HG03097 (cell line): Measurements from ENCODE around the gene SULF2.

ENCODE experiments used
- ATAC-seq: cut with Tn5 transposase; IDR thresholded peaks from one replicate; pipeline ENCODE4 v1.9.1; 2021; ENCODE audit not compliant: unreplicated experiment, low FRiP score

The SULF2 gene

GRCh38 chr20:47719625-47720024 lies 65.7 kb downstream of the SULF2 start:
- no peak for ATAC-seq

DNA sequence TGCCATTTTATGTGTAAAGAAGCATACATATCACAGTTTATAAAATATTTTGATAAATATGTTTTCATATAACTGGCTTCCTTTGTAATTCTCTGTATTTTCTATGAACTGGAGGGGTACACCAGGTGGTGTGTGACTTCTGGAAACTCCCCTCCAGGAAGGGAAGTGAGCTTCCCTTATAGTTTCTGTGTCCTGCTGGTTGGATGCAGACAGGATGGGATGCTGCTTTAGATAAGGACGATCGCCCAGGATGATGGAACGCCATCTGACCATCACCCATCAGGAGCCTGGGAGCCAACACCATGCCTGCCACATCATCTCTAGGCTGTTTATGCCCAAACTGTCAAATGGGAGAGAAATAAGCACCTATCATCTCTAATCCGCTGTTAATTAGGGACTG lies 66.1 kb downstream of the SULF2 start:
- ATAC-seq, result no peak

DNA sequence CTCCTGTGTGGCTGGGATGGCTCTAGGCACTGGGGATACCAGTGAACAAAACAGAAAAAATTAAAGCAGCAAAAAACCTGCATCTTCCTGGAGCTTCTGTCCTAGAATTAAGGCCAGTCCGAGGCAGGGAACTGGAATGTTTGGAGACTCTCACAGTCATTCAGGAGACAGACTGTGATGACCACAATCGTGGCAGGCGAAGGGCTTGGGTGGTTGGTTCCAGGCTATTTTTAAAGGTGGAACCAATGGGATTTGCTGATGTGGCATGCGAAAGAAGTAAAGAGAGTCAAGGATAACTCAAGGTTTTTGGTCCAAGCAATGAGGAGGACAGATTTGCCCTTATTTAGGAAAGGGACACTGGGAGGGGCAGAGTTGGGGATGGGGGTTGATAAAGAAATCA lies 66.9 kb downstream of the SULF2 start:
- ATAC-seq, result no peak

DNA sequence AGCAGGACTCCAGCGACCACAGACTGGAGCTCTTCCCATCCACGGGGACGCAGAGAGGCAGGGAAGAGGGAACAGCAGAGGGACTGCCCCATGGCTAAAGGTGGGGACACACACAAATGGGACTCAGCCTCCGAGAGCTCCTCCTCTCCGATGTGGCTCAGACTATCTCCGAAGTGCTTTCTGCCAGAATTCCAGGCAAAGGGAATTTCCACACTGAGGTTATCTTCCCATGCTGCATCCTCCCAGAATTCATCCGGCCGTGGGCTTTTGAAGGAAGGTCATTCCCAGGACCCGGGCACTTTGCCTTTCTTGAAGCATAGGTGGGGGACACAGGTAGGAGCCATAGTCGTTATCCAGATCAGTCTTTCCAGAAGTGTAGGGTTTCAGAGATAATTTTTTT lies 67.9 kb downstream of the SULF2 start:
- no peak for ATAC-seq

- ATAC-seq, result no peak
These were observed 71.3 kb downstream of the SULF2 start for GRCh38 chr20:47713878-47714450.

DNA sequence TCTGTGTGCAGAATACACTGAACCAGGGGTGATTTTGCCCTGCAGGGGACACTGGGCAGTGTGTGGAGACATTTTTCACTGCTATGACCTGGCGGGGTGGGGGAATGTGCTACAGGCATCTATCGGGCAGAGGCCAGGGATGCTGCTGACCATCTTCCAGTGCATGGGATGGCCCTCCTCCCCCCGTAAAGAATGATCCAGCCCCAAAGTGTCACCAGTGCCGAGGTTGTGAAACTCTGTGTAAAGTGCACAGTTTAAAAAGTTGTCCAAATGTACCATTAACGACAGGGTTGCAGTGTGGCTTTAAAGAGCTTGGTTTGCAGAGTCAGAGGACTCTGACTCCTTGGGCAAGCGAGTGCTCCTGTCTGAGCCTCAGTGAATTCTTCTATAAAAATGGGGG lies 72.1 kb downstream of the SULF2 start:
- no peak for ATAC-seq

- no peak for ATAC-seq
These were observed 74.1 kb downstream of the SULF2 start for GRCh38 chr20:47711046-47711752.

- ATAC-seq, result no peak
These were observed 74.6 kb downstream of the SULF2 start for GRCh38 chr20:47710665-47711045.

- no peak for ATAC-seq
These were observed 76.1 kb downstream of the SULF2 start for GRCh38 chr20:47708953-47709833.

- no peak for ATAC-seq
These were observed 77.0 kb downstream of the SULF2 start for GRCh38 chr20:47708140-47708807.

- ATAC-seq, result no peak
These were observed 78.9 kb downstream of the SULF2 start for GRCh38 chr20:47706345-47706744.

- ATAC-seq, result no peak
These were observed 79.8 kb downstream of the SULF2 start for GRCh38 chr20:47705497-47705856.

GRCh38 chr20:47704746-47705496 lies 80.4 kb downstream of the SULF2 start:
- no peak for ATAC-seq

DNA sequence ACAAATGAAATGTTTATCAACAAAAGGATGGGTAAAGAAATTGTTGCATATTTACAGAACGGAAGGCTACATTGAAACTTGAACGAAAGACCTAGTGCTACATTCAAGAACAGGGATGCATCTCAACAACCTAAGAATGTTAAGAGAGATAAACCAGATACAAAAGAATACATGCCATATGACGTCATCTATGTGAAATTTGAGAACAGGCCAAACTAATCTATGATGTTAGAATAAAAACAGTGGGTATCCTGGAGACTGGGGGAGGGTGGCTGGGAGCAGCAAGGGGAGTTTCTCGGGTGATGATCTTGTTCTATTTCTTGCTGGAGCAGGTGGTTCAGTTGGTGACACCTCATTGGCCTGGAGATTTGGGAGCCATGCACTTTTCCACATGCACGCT lies 81.5 kb downstream of the SULF2 start:
- ATAC-seq, result no peak

DNA sequence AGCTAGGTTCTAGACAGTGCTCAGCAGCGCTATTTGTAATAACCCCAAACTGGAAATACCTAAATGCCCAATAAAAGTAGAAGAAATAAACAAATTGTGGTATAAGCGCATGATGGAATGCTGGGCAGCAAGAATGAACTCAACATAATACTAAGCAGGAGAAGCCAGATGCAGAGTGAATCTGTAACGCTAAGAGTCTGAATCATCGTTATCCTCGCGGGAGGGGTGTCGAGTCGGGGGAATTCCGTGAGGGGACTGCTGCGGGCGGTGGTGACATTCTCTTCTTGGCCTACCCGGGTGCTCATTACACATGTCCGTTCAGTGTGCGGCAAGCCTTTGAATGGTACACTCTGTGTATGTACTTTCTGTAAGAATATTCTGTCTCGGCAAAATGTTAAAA lies 83.7 kb downstream of the SULF2 start:
- ATAC-seq, result no peak

GRCh38 chr20:47700327-47700726 lies 85.0 kb downstream of the SULF2 start:
- no peak for ATAC-seq

DNA sequence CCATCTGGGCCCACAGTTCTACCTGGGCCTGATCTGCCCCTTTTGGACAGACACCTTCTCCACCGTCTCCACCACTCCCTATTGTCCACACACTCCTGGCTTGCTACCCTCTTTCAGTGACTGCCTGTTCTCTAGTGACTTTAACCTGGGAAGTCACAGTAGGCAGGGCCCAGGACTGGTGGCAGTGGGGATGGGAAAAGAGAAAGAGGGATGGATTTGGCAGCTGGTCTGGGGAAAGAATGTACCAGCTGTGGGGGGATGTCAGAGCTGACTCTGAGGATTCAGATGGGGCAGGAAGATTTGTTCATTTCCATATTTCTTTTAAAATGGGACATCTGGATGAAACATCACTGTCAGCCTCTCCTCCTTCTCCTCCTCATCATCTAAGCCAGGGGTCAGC lies 85.5 kb downstream of the SULF2 start:
- no peak for ATAC-seq

- no peak for ATAC-seq
These were observed 87.1 kb downstream of the SULF2 start for GRCh38 chr20:47698142-47698541.

- ATAC-seq, result no peak
These were observed 88.4 kb downstream of the SULF2 start for GRCh38 chr20:47696856-47697255.

DNA sequence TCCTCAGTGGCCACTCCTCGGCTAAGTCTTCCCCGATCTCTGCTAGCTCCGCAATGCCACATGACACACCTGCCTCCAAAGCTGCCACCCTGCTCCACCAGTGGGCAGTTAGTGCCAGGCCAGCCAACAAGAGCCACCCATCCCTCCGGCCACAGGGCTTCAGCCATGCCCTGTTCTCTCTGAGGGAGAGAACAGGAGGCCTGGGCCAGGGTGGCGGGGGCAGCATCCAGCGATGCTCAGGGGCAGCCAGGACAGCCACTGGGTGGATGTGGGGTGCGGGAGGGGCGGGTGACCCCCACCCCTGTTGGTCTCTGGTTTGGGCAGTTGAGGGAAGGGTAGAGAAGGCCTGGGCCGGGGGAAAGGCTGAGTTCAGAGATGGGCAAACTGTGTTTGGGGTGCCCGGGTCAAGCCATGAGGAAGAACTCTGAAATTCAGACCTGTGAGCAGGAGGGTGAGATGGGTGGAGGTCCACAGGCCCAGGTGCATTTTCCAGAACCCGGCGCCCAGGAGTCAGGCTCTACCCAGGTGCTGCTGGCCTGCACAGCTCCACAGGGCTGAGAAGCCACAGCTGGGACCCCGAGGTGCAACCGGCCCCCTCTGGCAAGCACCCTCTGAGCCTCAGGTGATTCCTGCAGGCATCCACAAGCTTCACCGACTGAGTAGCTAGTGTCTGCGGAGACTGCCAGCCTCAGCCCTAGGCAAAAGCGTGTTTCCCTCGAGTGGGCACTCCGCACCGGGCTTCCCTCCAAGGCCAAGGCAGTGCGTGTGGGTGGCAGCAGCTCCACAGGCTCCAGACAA lies 91.1 kb downstream of the SULF2 start:
- ATAC-seq, result no peak
